Right atrium auricular region (tissue), 2 donors: ENCODE data around the gene BCKDHB. TPM values are rescaled to one million over a fixed set of nuclear protein-coding genes. Genes with fewer than 3 reads are reported as not detected.

Experiments used
- DNase-seq: peaks from one replicate; pipeline ENCODE4 v3.0.0-alpha.2; 2019; ENCODE audit warnings: low spot score
- H3K27ac ChIP-seq, 2 donors: fragments of 200-600 bp; sonication (generic); 1 replicate in 1 of 2; 2 replicates in 1 of 2; pipeline ENCODE4 v1.5.1; 2016 to 2019
- H3K27me3 ChIP-seq, 2 donors: fragments of 200-600 bp; sonication (generic); one replicate each; pipeline versions ENCODE4 v1.5.1 to v1.6.0; 2017 to 2019
- H3K36me3 ChIP-seq: fragments of 200-600 bp; sonication (generic); one replicate; pipeline ENCODE4 v1.5.1; 2016
- H3K4me1 ChIP-seq, 2 donors: fragments of 200-600 bp; sonication (generic); one replicate each; pipeline versions ENCODE4 v1.5.1 to v1.6.0; 2017 to 2019
- H3K4me3 ChIP-seq, 2 donors: fragments of 200-600 bp; sonication (generic); 1 replicate in 1 of 2; 2 replicates in 1 of 2; pipeline ENCODE4 v1.5.1; 2017 to 2019; ENCODE audit warnings: mild to moderate bottlenecking in 1 of 2, moderate library complexity in 1 of 2
- H3K9me3 ChIP-seq, 2 donors: fragments of 200-600 bp; sonication (generic); one replicate each; pipeline ENCODE4 v1.5.1; 2019
- CTCF ChIP-seq, 2 donors: fragments of 200-600 bp; sonication (generic); IDR thresholded peaks; one replicate each; pipeline ENCODE4 v1.5.1; 2019; ENCODE audit warnings: antibody characterized with exemption in 2 of 2
- total RNA-seq, 2 donors: library from RNA; depleted of rRNA; stranded (reverse); fragments of >200 nt; gene quantifications; one replicate each; pipeline ENCODE4 v1.1.0, GENCODE V29; 2016

The BCKDHB gene
- total RNA-seq, 2 donors from 2014 or later = 8.1 to 23.3 TPM

GRCh38 chr6:80348263-80348662, 241.8 kb downstream of the BCKDHB start:
- no peaks in the 10 kb centered on the region for H3K9me3 ChIP-seq
- DNase-seq = no peak
- TF ChIP-seq CTCF (IDR thresholded peaks at IDR 0.05) = no peak
- H3K4me3 ChIP-seq = no peak overlapping the region
- H3K36me3 ChIP-seq = no peaks in the 10 kb centered on the region
- no peak overlapping the region for H3K27ac ChIP-seq
- H3K27me3 ChIP-seq = no peaks in the 10 kb centered on the region
- peaks cover 0 to 3% of the 10 kb centered on the region in 2 donors for H3K4me1 ChIP-seq

DNA sequence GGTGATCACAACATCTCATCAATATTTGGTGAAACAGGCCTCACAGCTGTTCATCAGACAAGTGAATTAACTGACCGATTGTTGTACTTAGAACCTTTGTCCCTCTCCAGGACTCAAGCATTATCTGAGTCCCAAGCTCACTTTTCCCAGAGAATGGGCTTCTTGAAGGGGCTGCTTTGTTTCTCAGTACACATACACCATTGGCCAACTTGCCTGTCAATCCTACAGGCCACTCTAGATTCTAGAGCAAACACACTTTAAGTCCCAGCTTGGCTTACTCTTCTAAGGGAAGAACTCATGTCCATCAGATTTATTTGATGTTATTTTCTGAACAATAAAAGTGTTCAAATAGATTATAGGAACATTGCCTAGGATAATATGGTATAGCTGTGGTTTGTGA, 249.5 kb downstream of the BCKDHB start:
- Histone ChIP-seq H3K27ac (no peak overlapping the region), H3K4me3 (no peak overlapping the region), H3K27me3 (no peaks in the 10 kb centered on the region), H3K36me3 (no peaks in the 10 kb centered on the region), H3K4me1 (no peaks in the 10 kb centered on the region), H3K9me3 (no peaks in the 10 kb centered on the region)
- DNase-seq = no peak
- TF ChIP-seq CTCF (IDR thresholded peaks at IDR 0.05) = no peak

- Histone ChIP-seq H3K4me1 (no peaks in the 10 kb centered on the region), H3K27me3 (no peaks in the 10 kb centered on the region), H3K27ac (no peak overlapping the region), H3K4me3 (no peak overlapping the region), H3K36me3 (no peaks in the 10 kb centered on the region), H3K9me3 (no peaks in the 10 kb centered on the region)
- DNase-seq = no peak
- TF ChIP-seq CTCF (IDR thresholded peaks at IDR 0.05) = no peak
These were observed 250.1 kb downstream of the BCKDHB start for GRCh38 chr6:80356545-80356944.

DNA sequence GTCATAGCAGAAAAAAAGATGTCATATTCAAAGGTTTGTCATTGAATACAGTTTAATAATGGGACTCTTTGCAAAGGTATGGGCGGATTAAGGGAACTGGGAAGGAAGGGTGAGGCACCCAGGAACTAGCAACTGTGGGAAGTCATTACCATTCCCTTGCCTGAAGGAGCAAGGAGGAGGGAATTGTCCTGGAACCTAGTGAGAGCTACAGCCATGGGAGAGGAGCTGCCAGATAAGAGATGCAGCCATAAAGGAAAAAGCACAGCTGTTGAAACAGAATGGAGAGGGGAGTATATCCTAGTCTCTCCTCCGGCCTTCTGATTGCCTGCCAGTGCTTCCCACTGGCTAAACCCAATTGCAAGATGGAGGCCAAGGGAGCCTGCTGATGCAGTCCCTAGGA, 250.6 kb downstream of the BCKDHB start:
- Histone ChIP-seq H3K27me3 (no peaks in the 10 kb centered on the region), H3K4me1 (no peaks in the 10 kb centered on the region), H3K9me3 (no peaks in the 10 kb centered on the region), H3K27ac (no peak overlapping the region), H3K4me3 (no peak overlapping the region), H3K36me3 (no peaks in the 10 kb centered on the region)
- no peak for TF ChIP-seq CTCF (IDR thresholded peaks at IDR 0.05)
- DNase-seq = no peak

DNA sequence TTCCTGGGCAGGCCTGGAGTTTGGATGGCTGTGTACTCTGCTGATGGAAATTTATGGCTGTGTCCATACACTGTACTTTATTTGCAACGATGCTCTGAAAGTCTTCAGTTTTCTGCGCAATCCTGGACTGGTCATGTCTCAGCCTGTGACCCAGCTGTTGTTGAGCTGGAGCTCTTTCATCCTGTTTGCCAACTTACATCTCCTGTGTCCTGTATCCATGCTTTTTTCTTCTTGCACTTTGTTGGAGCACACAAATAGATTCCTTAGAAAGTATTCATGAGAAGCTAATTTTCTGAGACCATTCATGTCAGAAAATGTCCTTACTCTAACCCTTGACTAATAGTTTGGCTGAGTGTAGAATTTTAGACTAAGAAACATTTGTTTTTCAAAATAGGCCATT, 251.2 kb downstream of the BCKDHB start:
- Histone ChIP-seq H3K4me1 (no peaks in the 10 kb centered on the region), H3K27ac (no peak overlapping the region), H3K9me3 (no peaks in the 10 kb centered on the region), H3K36me3 (no peaks in the 10 kb centered on the region), H3K27me3 (no peaks in the 10 kb centered on the region), H3K4me3 (no peak overlapping the region)
- DNase-seq = no peak
- TF ChIP-seq CTCF (IDR thresholded peaks at IDR 0.05) = no peak

- Histone ChIP-seq H3K27me3 (no peaks in the 10 kb centered on the region), H3K27ac (no peak overlapping the region), H3K4me1 (peaks cover 0 to 6% of the 10 kb centered on the region in 2 donors), H3K4me3 (no peak overlapping the region), H3K9me3 (no peaks in the 10 kb centered on the region), H3K36me3 (no peaks in the 10 kb centered on the region)
- no peak for TF ChIP-seq CTCF (IDR thresholded peaks at IDR 0.05)
- DNase-seq = no peak
These were observed 257.1 kb downstream of the BCKDHB start for GRCh38 chr6:80363501-80364122.
